K562 (cell line): ENCODE data around the gene CD47. TPM values are rescaled to one million over a fixed set of nuclear protein-coding genes. Genes with fewer than 3 reads are reported as not detected.

Experiments
- BHLHE40 ChIP-seq: IDR thresholded peaks from 2 replicates; pipeline ENCODE4 v1.6.1; 2011; ENCODE audit warnings: low read length, improper control_type of control experiment
- CBFB ChIP-seq: sonication (generic); formaldehyde crosslinking; IDR thresholded peaks from 2 replicates; pipeline ENCODE4 v1.4.0; 2020; ENCODE audit warnings: mild to moderate bottlenecking, missing genetic modification reagents
- CXXC5 ChIP-seq: fragments of 250-450 bp; sonication (Bioruptor Pico); IDR thresholded peaks from 2 replicates; pipeline ENCODE4 v1.8.0; 2022; ENCODE audit warnings: inconsistent platforms, mild to moderate bottlenecking, moderate library complexity
- EP400 ChIP-seq: fragments of 450-650 bp; IDR thresholded peaks from 2 replicates; pipeline ENCODE4 v1.6.1; 2017; ENCODE audit warnings: antibody characterized with exemption, mild to moderate bottlenecking, moderate library complexity
- FOXP4 ChIP-seq: sonication (generic); formaldehyde crosslinking; IDR thresholded peaks from 2 replicates; pipeline ENCODE4 v1.8.0; 2022; ENCODE audit warnings: mild to moderate bottlenecking, missing genetic modification reagents, borderline replicate concordance
- HCFC1 ChIP-seq: IDR thresholded peaks from 2 replicates; pipeline ENCODE4 v1.6.1; 2012; ENCODE audit warnings: low read depth, low read length, improper control_type of control experiment
- HNRNPK ChIP-seq: fragments of 200-400 bp; formaldehyde crosslinking; IDR thresholded peaks from one replicate; pipeline ENCODE4 v1.6.1; 2018; ENCODE audit warnings: mild to moderate bottlenecking, low read depth, low read length; ENCODE audit not compliant: poor library complexity, severe bottlenecking
- KDM5B ChIP-seq: fragments of 200-600 bp; sonication (generic); IDR thresholded peaks from 2 replicates; pipeline ENCODE4 v1.6.1; 2012; ENCODE audit warnings: low read depth, mild to moderate bottlenecking, moderate library complexity, low read length, control low read depth, inconsistent platforms; ENCODE audit not compliant: insufficient replicate concordance
- L3MBTL2 ChIP-seq: fragments of 450-650 bp; IDR thresholded peaks from 2 replicates; pipeline ENCODE4 v1.6.1; 2016; ENCODE audit warnings: mild to moderate bottlenecking, moderate library complexity
- MNT ChIP-seq, 2 experiments: fragments of 450-650 bp; conservative IDR thresholded peaks; 2 replicates each; pipeline ENCODE4 v1.6.1; 2017; ENCODE audit warnings: mild to moderate bottlenecking in 2 of 2, moderate library complexity in 2 of 2
- PHF8 ChIP-seq: fragments of 200-600 bp; sonication (generic); IDR thresholded peaks from 2 replicates; pipeline ENCODE4 v1.6.1; 2012; ENCODE audit warnings: mixed run types, mild to moderate bottlenecking, inconsistent platforms, low read length, moderate library complexity, borderline replicate concordance
- POLR2A ChIP-seq: fragments of 450-650 bp; conservative IDR thresholded peaks from 2 replicates; pipeline ENCODE4 v1.6.1; 2016
- POLR2G ChIP-seq: fragments of 200-400 bp; formaldehyde crosslinking; IDR thresholded peaks from 2 replicates; pipeline ENCODE4 v1.6.1; 2017; ENCODE audit warnings: low read depth, mild to moderate bottlenecking, antibody characterized with exemption, low read length, moderate library complexity
- RB1 ChIP-seq: fragments of 450-650 bp; IDR thresholded peaks from 2 replicates; pipeline ENCODE4 v1.6.1; 2017; ENCODE audit warnings: low read depth, mild to moderate bottlenecking
- RBFOX2 ChIP-seq: fragments of 200-400 bp; formaldehyde crosslinking; IDR thresholded peaks from 2 replicates; pipeline ENCODE4 v1.6.1; 2017; ENCODE audit warnings: low read depth, mild to moderate bottlenecking, low read length, moderate library complexity
- SUPT5H ChIP-seq: fragments of 450-650 bp; IDR thresholded peaks from 2 replicates; pipeline ENCODE4 v1.6.1; 2016
- YY1 ChIP-seq, 3 experiments: IDR thresholded peaks; 2 replicates each; pipeline ENCODE4 v1.6.1; 2011; ENCODE audit warnings: low read length in 2 of 3, mild to moderate bottlenecking in 2 of 3, moderate library complexity in 2 of 3, borderline replicate concordance in 1 of 3, control low read depth in 1 of 3, low read depth in 1 of 3; ENCODE audit not compliant: insufficient read depth in 3 of 3, insufficient replicate concordance in 2 of 3, control insufficient read depth in 1 of 3, insufficient read length in 1 of 3; ENCODE audit errors: extremely low read depth in 1 of 3
- ZBTB12 ChIP-seq: fragments of 250-450 bp; sonication (Bioruptor Pico); IDR thresholded peaks from 2 replicates; pipeline ENCODE4 v1.4.0; 2020
- ZFX ChIP-seq: sonication (generic); formaldehyde crosslinking; IDR thresholded peaks from 2 replicates; pipeline ENCODE4 v1.8.0; 2022; ENCODE audit warnings: mild to moderate bottlenecking, missing genetic modification reagents, moderate library complexity
- ZNF224 ChIP-seq: sonication (generic); formaldehyde crosslinking; IDR thresholded peaks from 2 replicates; pipeline ENCODE4 v1.8.0; 2022; ENCODE audit warnings: mild to moderate bottlenecking, missing genetic modification reagents
- ZNF766 ChIP-seq: fragments of 200-800 bp; sonication (Bioruptor generic); conservative IDR thresholded peaks from 2 replicates; pipeline ENCODE4 v1.6.1; 2016; ENCODE audit warnings: missing genetic modification characterization, missing compliant biosample characterization
- polyA plus RNA-seq, 8 experiments: library from polyadenylated mRNA; depleted of rRNA in 4 of 8; stranded (reverse) in 5 of 8; unstranded in 3 of 8; fragments of >200 nt; fragmentation: Nextera tagmentation in 2 of 8; fragmentation: Illumina TruSeq in 1 of 8; extraction: Ambion mirVana in 2 of 8; extraction: Trizol in 1 of 8; gene quantifications; 2 replicates each; pipeline versions ENCODE4 v1.2.1 to v1.2.3, GENCODE V29; 2011 to 2014; ENCODE audit warnings: inconsistent platforms in 1 of 8, missing spikeins in 1 of 8
- total RNA-seq, 7 experiments: library from RNA; depleted of rRNA in 6 of 7; stranded (reverse); fragments of >200 nt in 6 of 7; fragmentation: Illumina TruSeq in 2 of 7; extraction: Trizol in 2 of 7; gene quantifications; 2 replicates each; pipeline versions ENCODE4 v1.2.1 to v1.2.3, GENCODE V29; 2011 to 2021; ENCODE audit warnings: low replicate concordance in 1 of 7

Gene CD47
- total and polyA plus RNA-seq, 9 of the 15 experiments (the other 6 are each of a cell fraction or from before 2014, with no cell fraction given): 10.2 to 62.6 (median 36.3) TPM

GRCh38 chr3:108090701-108091497 is at the start of gene CD47 (continued):
- TF ChIP-seq CBFB (CRISPR knock-in tag): no peak
- TF ChIP-seq PHF8: peak; percentile 77; the same call in 1 of the 2 replicates
- peak; percentile 81 for TF ChIP-seq RBFOX2
- peak; percentile 20 for TF ChIP-seq KDM5B
- 0 out of 2 replicates have a peak, but pooled peaks have one; percentile 67 for TF ChIP-seq ZNF224
- 0 out of 4 replicates have a peak, but pooled peaks of 1 of the 2 experiments have one; percentile 41 for TF ChIP-seq MNT (conservative IDR thresholded peaks at IDR 0.05)
- peak; percentile 24; the same call in 1 of the 2 replicates for TF ChIP-seq HCFC1
- peak; percentile 72 for TF ChIP-seq L3MBTL2
- peak; percentile 90 for TF ChIP-seq ZFX (CRISPR knock-in tag)
- TF ChIP-seq CXXC5: 0 out of 2 replicates have a peak, but pooled peaks have one; percentile 36
- TF ChIP-seq POLR2G: peak; percentile 87
- TF ChIP-seq ZNF766: 0 out of 2 replicates have a peak, but pooled peaks have one; percentile 10
- no peak for TF ChIP-seq HNRNPK
- TF ChIP-seq RB1: 0 out of 2 replicates have a peak, but pooled peaks have one; percentile 25
- TF ChIP-seq BHLHE40: peak; percentile 58
- peak in 2 of 3 experiments; percentile 13 to 49 for TF ChIP-seq YY1 (IDR thresholded peaks at IDR 0.05; ENCODE audit: borderline replicate concordance in 1 of 3, control insufficient read depth in 1 of 3, extremely low read depth in 1 of 3, insufficient read depth in 3 of 3, insufficient read length in 1 of 3, insufficient replicate concordance in 2 of 3, low read depth in 1 of 3, low read length in 2 of 3)
- TF ChIP-seq ZBTB12 (CRISPR knock-in tag): 0 out of 2 replicates have a peak, but pooled peaks have one; percentile 35
- peak; percentile 57; the same call in 1 of the 2 replicates for TF ChIP-seq POLR2A
- TF ChIP-seq FOXP4: 0 out of 2 replicates have a peak, but pooled peaks have one; percentile 49
- 0 out of 2 replicates have a peak, but pooled peaks have one; percentile 8 for TF ChIP-seq EP400
- peak; percentile 51; the same call in 1 of the 2 replicates for TF ChIP-seq SUPT5H
